Measurements from ENCODE around the gene NYAP2. TPM values are rescaled to one million over a fixed set of nuclear protein-coding genes. Genes with fewer than 3 reads are reported as not detected.

The NYAP2 gene
- total RNA-seq, 1 donor from 2014 or later: not detected

DNA sequence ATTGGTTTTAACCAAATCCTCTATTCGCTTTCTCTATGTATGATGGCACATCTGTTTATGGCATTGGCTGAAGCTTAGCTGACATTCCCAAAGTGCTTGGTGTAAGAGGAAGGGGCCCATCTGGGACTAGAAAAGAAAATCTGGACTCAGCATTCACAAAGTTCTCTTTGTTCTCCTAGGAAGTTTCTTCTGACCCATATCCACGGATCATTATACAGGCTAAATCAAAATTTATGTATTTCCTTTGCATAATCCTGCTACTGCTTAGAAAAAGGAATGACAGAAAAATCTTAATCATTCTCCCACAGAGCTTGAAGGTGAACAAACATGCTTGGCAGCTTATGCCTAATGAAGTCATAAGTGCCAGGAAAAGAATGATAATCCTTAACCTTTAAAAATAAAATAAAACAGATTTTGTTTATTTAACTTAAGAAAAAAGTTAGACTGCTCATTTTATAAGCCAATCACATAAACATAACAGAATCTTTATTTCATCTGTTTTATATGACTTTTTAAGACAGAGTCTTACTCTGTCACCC lies 88.4 kb downstream of the NYAP2 start:
- DNase-seq: no peak

DNA sequence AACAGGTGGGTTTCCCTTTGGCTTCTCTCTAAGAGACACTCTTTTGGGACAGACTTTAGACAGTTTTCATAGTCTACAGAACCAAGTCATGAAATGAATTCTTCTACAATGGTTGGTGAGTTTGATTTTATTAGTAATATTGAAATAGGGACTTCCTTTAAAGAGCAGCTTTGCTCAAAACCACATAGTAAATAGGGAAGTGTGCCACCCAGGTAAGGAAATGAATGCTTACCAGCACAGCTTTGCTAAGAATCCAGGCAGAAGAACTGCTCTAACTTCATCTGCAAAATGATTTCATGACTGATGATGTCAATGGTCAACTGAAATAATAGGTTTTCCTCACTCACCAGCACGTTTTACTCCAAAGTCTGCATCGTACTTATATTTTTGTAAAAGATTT lies 89.2 kb downstream of the NYAP2 start:
- no peak for DNase-seq

DNA sequence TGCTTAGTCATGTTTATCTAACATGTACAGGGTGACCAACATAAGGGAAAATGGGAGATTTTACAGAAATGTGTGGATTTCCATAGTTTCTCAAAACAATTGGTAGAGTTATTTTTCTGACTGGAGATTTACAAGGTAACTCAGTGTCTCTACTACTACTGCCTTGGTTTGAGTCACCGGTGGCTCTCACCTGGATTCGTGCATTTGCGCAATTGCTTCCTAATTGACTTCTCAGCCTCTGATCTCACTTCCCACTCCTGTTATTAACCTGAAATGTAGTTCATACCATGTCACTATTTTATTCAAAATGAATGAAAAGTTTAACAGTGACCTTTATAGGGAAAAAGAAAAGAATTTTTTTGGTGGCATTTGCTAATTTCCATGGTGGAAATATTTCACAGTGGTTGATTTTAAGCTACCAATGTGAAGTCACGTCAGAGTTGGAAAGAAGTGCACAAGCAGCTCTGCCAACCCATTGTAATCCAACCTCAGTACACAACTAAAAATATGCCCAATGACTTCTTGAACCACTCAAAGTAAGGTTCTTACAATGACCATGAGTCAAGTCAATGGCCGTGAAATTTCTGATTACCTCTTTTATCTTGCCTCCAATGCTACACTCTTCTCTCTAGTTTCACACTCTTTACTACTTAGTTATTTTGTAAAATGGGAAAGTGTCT lies 94.0 kb downstream of the NYAP2 start:
- DNase-seq: no peak

DNA sequence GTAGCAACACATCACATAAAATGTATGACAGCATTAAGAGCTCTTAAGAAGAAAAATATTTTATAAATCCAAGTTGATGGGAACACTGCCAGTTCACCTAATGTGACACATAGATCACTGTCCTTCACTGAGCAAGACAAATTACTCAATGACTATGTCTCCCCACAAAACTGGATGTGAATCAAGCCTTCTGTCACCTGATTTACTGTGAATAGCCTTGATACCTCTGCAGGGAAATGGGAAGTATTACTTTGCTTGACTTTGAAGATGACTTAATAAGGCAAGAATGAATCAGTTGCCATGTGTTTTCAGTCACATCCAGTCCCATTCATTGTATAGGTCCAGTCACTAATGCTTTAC lies 94.6 kb downstream of the NYAP2 start:
- no peak for DNase-seq

DNA sequence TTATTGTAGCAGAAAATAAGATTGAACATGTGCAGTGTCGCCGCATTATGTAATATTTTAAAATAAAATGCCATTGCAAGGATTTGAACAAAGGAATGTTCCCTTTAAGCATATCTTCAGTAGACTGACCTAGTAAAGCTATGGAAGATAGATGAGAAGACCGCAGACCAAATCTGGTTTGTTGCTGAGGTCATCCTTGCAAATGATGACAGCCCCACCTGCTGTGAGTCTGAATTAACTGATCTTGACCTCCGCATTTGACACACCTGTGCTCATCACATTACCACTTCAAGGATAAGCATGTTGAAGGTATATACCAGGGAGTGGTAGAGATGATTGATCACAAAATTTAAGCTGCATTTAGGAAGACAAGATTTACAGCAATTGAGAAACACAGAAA lies 96.2 kb downstream of the NYAP2 start:
- no peak for DNase-seq

DNA sequence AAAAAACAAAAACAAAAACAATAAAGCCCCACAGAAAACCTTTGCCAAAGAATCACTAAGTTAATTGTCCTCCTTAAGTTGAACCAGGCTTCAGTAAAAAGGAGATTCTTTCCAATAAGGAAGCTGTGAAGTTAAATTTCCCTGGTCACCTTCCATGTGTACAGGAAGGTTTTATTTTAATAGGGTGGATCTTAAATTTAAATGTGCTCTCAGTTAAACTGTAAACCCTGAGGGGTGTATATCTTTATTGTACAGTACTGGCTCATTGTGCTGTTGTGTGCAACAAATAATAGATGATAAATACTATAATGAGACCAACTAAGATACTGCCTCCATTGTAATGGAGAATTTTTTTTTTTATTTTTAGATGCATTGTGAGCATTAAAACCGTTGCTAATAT lies 97.1 kb downstream of the NYAP2 start:
- no peak for DNase-seq

DNA sequence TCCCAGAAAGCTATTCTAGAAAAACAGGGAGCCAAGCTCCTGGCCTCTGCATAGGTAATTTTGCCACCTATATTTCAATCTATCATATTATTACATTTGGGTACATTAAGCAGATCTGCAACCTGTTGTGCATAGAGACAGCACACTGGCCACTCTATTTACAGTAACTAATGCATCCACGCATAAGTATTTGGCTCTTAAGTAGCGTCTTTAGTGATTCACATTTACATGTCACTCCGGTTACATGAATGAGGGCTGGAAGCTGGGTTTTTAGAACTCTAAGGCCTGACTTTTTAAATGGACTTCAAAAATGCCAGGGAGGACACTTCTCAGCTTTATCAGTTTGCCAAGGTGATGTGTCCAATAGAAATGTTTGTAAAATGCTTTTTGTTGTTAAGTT lies 97.7 kb downstream of the NYAP2 start:
- no peak for DNase-seq

DNA sequence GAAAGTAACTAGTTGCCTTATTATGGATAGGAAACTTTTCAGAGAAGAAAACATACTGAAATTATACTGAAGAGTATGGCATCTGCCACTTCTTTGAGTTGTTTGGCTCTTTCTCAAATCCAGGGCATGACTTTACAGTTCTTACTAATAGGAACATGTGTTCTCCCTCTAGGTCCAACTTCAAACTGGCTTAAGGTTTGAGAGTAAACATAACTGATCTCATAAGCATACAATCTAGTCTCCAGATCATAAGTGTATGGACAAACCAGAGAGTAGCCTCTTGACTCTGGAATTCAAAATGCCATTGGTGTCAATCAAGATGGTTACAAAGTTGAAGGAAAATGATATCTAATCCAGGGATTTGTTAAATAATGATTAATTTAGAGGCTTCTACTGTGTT lies 101.5 kb downstream of the NYAP2 start:
- no peak for DNase-seq

DNA sequence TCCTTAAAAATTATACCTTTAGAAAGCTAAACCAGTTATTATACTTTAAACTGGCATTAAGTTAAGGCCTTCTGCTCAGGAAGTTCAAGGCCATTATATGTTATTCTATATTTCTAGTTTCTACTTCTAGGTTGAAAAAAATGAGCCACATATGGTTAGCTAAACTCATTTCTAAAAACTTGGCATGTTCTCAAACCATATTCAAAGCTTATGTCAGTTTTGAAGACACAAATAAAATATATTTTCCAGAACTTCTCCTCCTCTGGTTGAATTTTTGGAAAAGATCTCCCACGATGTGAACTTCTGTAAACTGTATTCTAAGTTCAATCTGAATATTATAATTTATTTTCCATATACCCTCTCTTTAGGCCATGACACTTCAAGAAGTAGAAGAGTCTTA lies 103.5 kb downstream of the NYAP2 start:
- no peak for DNase-seq

DNA sequence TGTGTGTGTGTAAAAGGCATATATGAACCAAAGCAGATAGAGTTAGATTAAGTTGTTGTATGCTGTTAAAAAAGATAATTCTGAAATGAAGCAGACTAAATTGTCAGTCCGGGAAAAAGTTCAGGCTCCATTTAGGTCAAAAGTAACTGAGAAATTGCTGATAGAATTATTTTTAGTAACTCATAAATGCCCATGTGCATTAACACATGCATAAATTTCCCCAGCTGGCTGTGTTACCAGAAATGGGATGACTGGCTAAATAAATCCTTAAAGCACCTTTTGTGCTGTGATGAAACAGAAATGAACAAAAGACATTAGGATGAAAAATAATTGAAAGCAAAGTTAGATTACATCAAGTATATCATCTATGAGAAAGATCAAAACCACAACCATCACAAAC lies 111.3 kb downstream of the NYAP2 start:
- no peak for DNase-seq

DNA sequence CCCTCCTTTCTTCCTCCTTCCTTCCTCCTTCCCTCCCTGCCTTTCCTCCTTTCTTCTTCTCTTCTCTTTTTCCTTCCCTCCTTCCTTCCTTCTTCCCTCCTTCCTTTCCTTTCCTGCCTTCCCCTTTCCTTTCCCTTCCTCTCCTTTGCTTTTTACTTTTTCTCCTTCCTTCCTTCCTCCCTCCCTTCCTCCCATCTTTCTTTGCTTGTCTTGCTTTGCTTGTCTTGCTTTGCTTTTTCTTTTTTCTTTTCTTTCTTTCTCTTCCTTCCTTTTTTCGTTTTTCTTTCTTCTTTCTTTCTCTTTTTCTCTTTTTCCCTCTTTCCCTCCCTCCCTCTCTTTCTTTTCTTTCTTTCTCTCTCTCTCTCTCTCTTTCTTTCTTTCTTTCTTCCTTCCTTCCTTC lies 113.0 kb downstream of the NYAP2 start:
- no peak for DNase-seq

DNA sequence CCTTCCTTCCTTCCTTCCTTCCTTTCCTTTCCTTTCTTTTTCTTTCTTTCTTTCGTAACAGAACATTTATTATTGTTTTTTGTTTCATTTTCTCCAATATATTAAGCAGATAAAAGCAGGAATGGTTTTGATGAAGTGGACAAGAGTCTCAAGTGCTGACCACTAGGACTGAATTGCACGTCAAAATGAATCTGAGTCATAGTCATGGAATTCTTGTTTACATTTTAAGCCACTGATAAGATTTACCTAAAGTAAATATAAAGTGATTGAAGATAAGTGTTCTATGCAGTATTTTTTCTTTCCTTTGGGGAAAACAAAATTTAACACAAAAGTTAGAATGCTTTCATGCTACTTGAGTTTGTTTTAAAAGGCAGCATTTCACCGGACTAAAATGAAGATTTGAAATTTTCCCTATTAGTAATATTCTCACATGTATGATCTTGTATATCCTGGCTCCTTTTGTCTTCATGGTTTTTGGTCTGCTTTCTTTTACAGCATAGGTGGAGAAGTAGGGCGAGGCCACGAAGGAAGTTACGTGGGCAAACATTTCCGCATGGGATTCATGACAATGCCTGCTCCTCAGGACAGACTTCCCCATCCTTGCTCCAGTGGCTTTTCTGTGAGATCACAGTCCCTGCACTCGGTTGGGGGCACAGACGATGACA lies 113.5 kb downstream of the NYAP2 start:
- DNase-seq: no peak

DNA sequence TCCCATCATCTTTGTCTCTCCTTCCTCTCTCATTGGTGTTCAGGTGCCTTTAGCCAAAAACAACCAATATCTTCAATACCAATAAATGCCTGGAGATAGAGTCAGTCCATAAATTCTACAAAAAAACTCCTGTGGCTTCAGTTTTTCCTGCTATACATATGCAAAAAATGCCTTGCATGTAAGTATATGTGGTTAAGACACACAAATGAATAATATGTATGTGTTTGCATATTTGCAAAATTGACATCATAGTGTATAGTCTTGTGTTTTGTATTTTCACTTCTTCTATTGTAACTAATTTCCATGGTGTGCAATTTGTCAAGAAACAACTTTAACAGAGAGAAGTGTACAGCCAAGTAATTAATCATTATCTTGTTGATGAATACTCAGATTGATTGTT lies 115.5 kb downstream of the NYAP2 start:
- DNase-seq: no peak

DNA sequence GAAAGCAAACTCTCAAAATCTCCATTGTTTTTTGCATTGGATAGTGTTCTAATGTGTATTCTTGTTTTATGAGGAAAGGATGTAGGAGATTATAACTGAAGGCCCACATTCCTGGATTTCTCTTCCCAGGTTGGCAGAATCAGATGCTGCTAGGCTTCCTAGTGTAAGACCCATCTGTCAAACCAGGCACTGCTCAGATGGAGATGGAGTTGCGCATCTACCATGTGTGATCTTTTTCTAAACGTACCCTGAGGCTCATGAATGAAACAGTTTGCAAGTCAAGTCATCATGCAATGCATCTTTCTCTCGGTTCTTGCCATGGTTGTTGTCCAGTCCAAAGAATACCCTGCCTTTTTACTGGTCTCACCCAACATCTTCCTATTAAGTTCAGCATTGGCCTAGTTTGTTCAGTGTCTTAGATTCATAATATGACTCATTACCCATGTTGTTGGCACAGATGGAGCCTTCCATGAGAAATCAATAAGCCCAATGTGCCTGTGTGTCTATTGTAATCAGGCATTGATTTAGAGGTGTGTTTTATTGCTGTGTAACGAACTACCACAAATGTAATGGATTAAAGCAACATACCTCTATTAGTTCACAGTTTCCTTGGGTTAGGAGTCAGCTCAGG lies 127.4 kb downstream of the NYAP2 start:
- no peak for DNase-seq

DNA sequence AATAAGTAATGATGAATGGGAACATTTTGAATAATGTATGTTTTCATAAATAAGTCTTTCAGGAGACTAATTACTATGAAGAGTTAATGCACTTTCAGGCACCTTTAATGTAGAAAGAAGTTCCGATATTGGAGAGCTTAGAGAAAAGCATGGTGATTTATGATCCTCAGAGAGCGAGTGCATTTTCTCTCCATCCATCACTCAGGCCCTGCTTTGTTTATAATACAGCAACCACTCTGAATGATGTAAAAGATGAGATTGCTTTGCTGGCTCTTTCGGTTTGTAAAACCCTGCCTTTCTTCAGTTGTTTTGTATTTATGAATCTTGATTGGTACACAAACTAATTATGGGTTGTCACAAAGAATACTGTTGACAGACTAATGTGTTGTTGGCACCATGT lies 132.0 kb downstream of the NYAP2 start:
- DNase-seq: no peak

DNA sequence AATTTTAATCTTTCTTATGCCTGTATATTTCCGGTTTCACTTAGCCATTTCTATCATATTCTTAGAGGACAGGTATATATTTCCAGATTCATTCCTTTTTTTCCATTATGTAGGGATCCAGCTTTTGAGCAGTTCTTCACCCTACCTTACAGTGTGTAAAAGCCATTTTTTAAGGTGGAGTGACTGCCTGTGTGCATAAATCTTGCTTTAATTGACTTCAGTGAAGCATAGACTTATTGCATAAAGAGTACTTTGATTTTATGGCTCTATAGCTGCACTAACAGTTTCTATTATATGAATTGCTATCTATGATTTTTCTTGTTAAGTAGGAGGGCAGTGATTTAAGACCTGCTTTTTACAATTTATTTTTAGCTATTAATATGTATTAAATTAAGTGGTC lies 132.6 kb downstream of the NYAP2 start:
- no peak for DNase-seq

DNA sequence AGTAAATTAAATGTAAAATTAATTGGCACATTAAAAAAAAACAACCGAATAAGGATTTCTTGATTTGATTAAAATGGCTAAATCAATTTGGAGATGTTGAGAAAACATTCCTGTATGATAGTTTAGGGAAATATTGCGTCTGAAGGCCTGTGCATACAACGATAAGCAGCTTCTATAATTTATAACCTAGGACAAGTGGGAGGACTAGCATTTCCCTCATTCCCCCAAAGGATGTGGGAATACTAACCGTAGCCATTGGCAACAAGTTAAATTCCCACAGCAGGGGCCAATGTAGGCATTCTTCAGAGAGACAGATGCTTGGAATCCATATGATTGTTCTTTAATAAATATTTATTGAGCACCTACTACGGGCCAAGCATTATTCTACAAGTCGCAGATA lies 134.5 kb downstream of the NYAP2 start:
- no peak for DNase-seq

DNA sequence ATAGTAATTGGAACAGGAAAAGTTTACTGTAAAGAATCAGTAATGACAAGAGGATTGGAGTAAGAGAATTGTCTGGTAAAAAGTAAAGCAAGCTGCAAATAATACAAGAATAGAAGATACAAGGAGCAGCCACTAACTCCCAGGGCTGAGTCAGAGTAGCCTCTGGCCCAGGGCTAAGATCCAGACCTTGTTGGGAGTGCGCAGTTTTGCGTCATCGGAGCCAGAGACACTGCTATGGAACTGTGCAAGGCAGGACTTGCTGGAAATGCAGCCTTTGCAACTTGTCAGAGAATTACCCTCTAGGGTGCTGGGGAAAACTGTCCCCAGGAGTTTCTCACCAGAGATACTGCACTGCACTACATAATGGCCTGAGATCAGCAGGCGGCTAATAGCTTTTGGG lies 135.2 kb downstream of the NYAP2 start:
- no peak for DNase-seq

DNA sequence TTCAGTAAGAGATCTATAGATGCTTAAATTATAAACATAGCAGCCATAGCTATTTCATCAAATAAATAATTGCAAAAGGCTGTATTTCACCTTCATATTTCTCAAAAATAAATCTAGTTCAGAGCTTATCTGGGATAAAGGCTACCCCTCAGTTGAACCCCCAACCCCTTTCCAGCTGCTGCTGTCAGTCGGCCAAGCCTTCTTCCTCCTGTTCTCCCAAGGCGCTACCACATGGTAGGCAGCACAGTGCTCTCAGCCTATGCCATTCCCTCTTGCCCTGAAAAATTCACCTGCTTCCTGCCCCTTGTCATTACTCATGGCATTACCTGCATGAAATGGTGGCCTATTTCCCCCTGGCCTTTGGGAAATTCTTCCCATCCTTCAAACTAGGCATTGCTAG lies 136.5 kb downstream of the NYAP2 start:
- DNase-seq: no peak

DNA sequence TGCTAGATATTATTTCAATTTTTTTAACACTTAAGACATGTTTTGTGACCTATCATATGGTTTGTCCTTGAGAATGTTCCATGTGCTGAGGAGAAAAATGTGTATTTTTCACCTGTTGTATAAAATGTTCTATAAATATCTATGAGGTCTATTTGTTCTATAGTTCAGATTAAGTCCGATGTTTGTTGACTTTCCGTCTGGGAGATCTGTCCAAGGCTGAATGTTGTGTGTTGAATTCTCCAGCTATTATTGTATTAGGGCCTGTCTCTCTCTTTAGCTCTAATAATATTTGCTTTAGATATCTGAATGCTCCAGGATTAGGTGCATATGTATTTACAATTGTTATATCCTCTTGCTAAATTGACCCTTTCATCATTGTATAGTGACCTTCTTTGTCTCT lies 144.1 kb downstream of the NYAP2 start:
- DNase-seq: no peak

DNA sequence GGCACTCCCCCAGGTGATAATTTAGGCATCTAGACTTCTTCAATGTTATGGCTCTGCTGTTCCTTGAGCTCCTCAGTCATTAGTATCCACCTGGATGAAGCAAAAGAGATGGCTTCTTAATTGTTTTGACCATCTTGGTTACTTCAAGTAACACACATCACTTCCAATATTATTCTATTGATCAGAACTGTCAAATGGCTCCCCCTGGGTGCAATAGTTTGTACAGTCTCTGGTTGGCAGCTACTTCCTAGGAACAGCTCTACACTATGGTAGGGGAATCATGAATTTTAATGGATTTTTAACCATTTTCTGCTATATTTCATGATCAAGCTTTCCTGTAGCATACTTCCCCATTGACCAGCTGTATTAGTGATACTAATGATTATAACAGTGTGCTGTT lies 157.0 kb downstream of the NYAP2 start:
- DNase-seq: no peak

DNA sequence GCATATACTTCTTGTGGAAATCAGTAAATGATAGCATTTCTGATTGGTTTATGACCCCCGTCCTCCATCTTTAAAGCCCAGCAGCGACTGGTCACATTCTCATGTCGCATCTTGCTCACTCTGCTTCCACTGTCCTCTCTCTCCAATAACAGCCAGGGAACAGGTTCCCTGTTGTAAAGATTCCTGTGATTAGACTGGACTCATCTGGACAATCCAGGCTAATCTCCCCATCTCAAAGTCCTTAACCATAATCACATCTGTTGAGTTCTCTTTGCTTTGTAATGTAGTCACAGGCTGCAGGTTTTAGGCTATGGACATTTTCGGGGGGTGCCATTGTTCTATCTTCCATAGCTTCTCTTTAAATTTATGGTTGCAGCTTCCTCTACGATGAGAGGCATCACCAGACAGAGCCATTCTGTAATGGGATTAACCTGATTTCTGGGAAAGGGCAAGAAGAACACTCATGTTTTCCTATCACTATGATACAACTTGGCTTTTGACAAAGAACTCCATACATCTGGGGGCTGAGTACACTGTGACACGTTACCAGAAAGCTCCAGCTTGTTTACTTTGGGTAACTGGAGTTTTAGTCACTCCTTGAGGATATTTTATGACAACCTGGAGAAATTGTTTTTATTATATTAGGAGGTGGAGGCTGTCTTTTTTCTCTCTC lies 159.0 kb downstream of the NYAP2 start:
- DNase-seq: no peak

DNA sequence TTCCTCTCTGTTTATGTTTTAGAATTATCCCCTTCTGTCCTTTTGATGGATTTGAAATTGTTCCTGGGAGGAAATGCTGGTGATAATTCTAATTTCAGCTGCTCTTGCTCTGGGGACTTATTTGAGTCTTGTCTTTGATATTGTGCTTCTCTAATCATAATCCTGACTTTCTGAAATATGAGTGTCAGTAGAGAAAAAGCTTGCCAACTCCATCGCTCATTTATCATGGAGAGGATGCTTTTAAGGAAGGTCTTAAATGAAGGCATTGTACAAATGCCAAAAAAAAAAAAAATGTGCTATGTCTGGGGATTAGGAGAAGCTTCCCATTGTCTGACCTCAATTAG lies 159.5 kb downstream of the NYAP2 start:
- DNase-seq: no peak

DNA sequence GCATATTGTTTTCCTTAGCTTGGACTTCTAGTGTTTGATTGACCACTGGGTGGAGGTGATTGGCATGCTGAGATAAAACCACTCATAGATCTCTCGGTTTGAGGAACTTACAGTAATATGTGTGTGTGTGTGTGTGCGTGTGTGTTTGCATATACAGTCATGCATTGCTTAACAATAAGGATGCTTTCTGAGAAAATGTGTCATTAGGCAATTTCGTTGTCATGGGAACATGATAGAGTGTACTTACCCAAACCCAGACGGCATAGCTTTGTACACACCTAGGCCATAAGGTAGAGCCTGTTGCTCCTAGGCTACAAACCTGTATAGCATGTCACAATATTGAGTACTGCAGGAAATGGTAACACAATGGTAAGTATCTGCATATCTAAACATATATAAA lies 167.3 kb downstream of the NYAP2 start:
- DNase-seq: no peak

Data from dermis blood vessel endothelial cell (primary cell).